B cell (primary cell): ENCODE data around the gene LIMD2. TPM values are rescaled to one million over a fixed set of nuclear protein-coding genes. Genes with fewer than 3 reads are reported as not detected.

Source experiments
- ATAC-seq: fragments of 200-7000 bp; cut with Tn5 transposase; one replicate; pipeline ENCODE4 v1.10.0; 2021; ENCODE audit warnings: low read depth, mild to moderate bottlenecking, moderate number of reproducible peaks, moderate library complexity
- CTCF ChIA-PET: fragments of 350-600 bp; sonication (Branson Sonifier 250); formaldehyde crosslinking; loops from one replicate; lab custom pipeline; 2021; ENCODE audit warnings: antibody characterized with exemption, inconsistent platforms; lab: Charles Lee
- POLR2A ChIA-PET: fragments of 350-600 bp; sonication (Branson Sonifier 250); formaldehyde crosslinking; loops from one replicate; lab custom pipeline; 2021; ENCODE audit warnings: antibody characterized with exemption; lab: Charles Lee
- DNase-seq: peaks from one replicate; pipeline ENCODE4 v3.0.0; 2013
- H2AFZ ChIP-seq: 2 replicates; pipeline ENCODE4 v1.6.1; 2012; ENCODE audit warnings: mild to moderate bottlenecking, low read depth, low read length; ENCODE audit not compliant: insufficient read depth, poor library complexity, severe bottlenecking
- H3K27ac ChIP-seq, 2 donors: 1 replicate in 1 of 2; 2 replicates in 1 of 2; pipeline ENCODE4 v1.5.1; 2012 to 2013; ENCODE audit warnings: low read length in 2 of 2, mild to moderate bottlenecking in 2 of 2, moderate library complexity in 1 of 2
- H3K27me3 ChIP-seq, 4 experiments: fragments of 200-600 bp in 1 of 4; sonication (generic) in 1 of 4; replicated peaks in 1 of 4; 1 replicate in 2 of 4; 2 replicates in 2 of 4; pipeline versions ENCODE4 v1.6.1 to v1.7.0; 2013 to 2016; ENCODE audit warnings: low read length in 3 of 4, mild to moderate bottlenecking in 2 of 4, mixed read lengths in 1 of 4, moderate library complexity in 1 of 4; ENCODE audit not compliant: insufficient read depth in 4 of 4, control insufficient read depth in 3 of 4; ENCODE audit errors: control extremely low read depth in 1 of 4
- H3K36me3 ChIP-seq, 2 experiments: replicated peaks in 1 of 2; 1 replicate in 1 of 2; 2 replicates in 1 of 2; pipeline versions ENCODE4 v1.6.1 to v1.7.1; 2013; ENCODE audit warnings: low read length in 1 of 2; ENCODE audit not compliant: insufficient read depth in 2 of 2, control insufficient read depth in 1 of 2; ENCODE audit errors: control extremely low read depth in 1 of 2, extremely low read depth in 1 of 2
- H3K4me1 ChIP-seq, 2 donors: fragments of 200-600 bp in 1 of 2; sonication (generic) in 1 of 2; 1 replicate in 1 of 2; 2 replicates in 1 of 2; pipeline versions ENCODE4 v1.5.1 to v1.6.1; 2013 to 2017; ENCODE audit warnings: low read length in 2 of 2; ENCODE audit not compliant: control insufficient read depth in 2 of 2, insufficient read depth in 2 of 2
- H3K4me2 ChIP-seq: replicated peaks from 2 replicates; pipeline ENCODE3; 2012; ENCODE audit warnings: mild to moderate bottlenecking, low read depth, low read length; ENCODE audit not compliant: poor library complexity, severe bottlenecking
- H3K4me3 ChIP-seq, 5 experiments: fragments of 200-600 bp in 1 of 5; sonication (generic) in 1 of 5; 1 replicate in 3 of 5; 2 replicates in 2 of 5; pipeline versions ENCODE4 v1.5.1 to v1.7.0; 2011 to 2016; ENCODE audit warnings: low read length in 4 of 5, mild to moderate bottlenecking in 4 of 5, low read depth in 2 of 5, control low read depth in 1 of 5, moderate library complexity in 1 of 5; ENCODE audit not compliant: insufficient read depth in 1 of 5; ENCODE audit errors: control extremely low read depth in 1 of 5, extremely low read depth in 1 of 5
- H3K79me2 ChIP-seq: fragments of 200-600 bp; sonication (generic); one replicate; pipeline ENCODE4 v1.6.0; 2016; ENCODE audit warnings: low read length; ENCODE audit not compliant: control insufficient read depth, insufficient read depth
- H3K9ac ChIP-seq: fragments of 200-600 bp; sonication (generic); 2 replicates; pipeline ENCODE4 v1.6.1; 2017; ENCODE audit warnings: mild to moderate bottlenecking, low read length, moderate library complexity
- H3K9me3 ChIP-seq, 3 donors: one replicate each; pipeline versions ENCODE4 v1.6.1 to v1.7.1; 2013; ENCODE audit warnings: low read length in 2 of 3; ENCODE audit not compliant: control insufficient read depth in 2 of 3, insufficient read depth in 1 of 3; ENCODE audit errors: control extremely low read depth in 1 of 3
- H4K20me1 ChIP-seq: 2 replicates; pipeline ENCODE4 v1.6.0; 2012; ENCODE audit warnings: mild to moderate bottlenecking, low read length; ENCODE audit not compliant: insufficient read depth, control insufficient read depth, poor library complexity, severe bottlenecking
- H3K27ac Mint-ChIP-seq: one replicate; pipeline ENCODE4 v1.8.0; 2021; ENCODE audit warnings: mixed read lengths
- H3K27me3 Mint-ChIP-seq: one replicate; pipeline ENCODE4 v1.8.0; 2021; ENCODE audit warnings: mixed read lengths
- H3K4me1 Mint-ChIP-seq: one replicate; pipeline ENCODE4 v1.8.0; 2021; ENCODE audit warnings: mixed read lengths
- H3K4me3 Mint-ChIP-seq: one replicate; pipeline ENCODE4 v1.8.0; 2021; ENCODE audit warnings: mixed read lengths
- H3K9me3 Mint-ChIP-seq: one replicate; pipeline ENCODE4 v1.8.0; 2022; ENCODE audit warnings: mixed read lengths; ENCODE audit not compliant: insufficient read depth
- CTCF ChIP-seq: fragments of 200-600 bp; IDR thresholded peaks from one replicate; pipeline ENCODE4 v1.8.0; 2022; ENCODE audit warnings: antibody characterized with exemption, mild to moderate bottlenecking
- EZH2 ChIP-seq: IDR thresholded peaks from 2 replicates; pipeline ENCODE4 v1.6.1; 2012; ENCODE audit warnings: borderline replicate concordance, low read depth, mild to moderate bottlenecking, moderate library complexity, low read length; ENCODE audit not compliant: insufficient read depth, poor library complexity, severe bottlenecking
- WGBS: methylation state at CpG from one replicate; pipeline ENCODE4 v1.1.5; 2013; ENCODE audit warnings: missing lambda C conversion rate; ENCODE audit not compliant: insufficient coverage; 5-methylcytosine and 5-hydroxymethylcytosine counted together
- intact Hi-C: fragments of 100-400 bp; cut with micrococcal nuclease; formaldehyde crosslinking; loops from one replicate; pipeline ENCODE4 v1.10.0; 2022
- polyA plus RNA-seq: library from polyadenylated mRNA; depleted of rRNA; stranded (reverse); fragments of >200 nt; gene quantifications from 2 replicates; pipeline ENCODE4 v1.2.3, GENCODE V29; 2012
- total RNA-seq, 2 donors: library from RNA; stranded (reverse); fragments of 120-200 nt in 1 of 2; gene quantifications; 1 replicate in 1 of 2; 2 replicates in 1 of 2; pipeline versions ENCODE4 v1.2.3 to v1.2.4, GENCODE V29; 2013 to 2022

Gene LIMD2
- total and polyA plus RNA-seq, 2 donors (not counting 1 experiment from before 2014, with no cell fraction given): 587 to 1,396 TPM

DNA sequence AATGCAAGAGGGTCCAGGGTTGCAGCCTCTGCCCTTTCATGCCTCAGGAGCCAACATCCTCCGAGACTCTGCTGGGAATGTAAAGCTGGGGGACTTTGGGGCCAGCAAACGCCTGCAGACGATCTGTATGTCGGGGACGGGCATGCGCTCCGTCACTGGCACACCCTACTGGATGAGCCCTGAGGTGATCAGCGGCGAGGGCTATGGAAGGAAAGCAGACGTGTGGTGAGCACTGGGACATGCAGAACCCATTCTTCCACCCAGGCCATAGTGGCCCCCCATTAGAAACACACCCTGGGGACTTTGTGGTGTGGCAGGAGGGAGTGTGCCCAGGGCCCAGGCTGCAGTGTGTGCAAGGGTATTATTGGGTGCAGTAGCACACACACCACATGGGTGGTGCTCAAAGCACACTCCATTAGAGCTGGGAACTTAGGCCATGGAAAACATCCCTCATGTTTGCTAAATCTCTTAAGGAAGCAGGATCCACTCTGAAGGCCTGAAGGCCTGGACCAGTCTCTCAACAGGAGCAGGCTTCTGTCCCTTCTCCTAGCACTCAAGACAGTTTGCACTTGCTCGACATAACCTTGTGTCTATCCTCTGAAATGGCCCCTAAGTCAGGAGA lies 7.6 kb downstream of the LIMD2 start:
- ChIA-PET POLR2A (interaction anchor here (1.1 kb wide), 1 partner anchor 9 kb away, joined by 3 read pairs; no protein-coding TSS in a partner anchor), CTCF (interaction anchor here (3.3 kb wide), 1 partner anchor 18 kb away, joined by 46 read pairs; no protein-coding TSS in a partner anchor)
- Histone ChIP-seq H3K27ac (peak overlapping the region in 1 of 2 donors; percentile 14), H4K20me1 (peaks cover 32% of the 10 kb centered on the region), H3K9ac (no peak overlapping the region), H3K4me1 (peaks cover 34 to 42% of the 10 kb centered on the region in 2 donors), H3K36me3 (peaks cover 1 to 72% of the 10 kb centered on the region in 2 experiments), H3K27me3 (no peaks in the 10 kb centered on the region), H3K9me3 (no peaks in the 10 kb centered on the region), H3K4me3 (no peak overlapping the region), H3K4me2 (no peak overlapping the region), H3K79me2 (peaks cover 19% of the 10 kb centered on the region), H2AFZ (no peak overlapping the region)
- WGBS: 95% methylated on average over 10 of the region's 11 CpGs
- ATAC-seq (no peak), DNase-seq (no peak)
- H3K4me1 Mint-ChIP-seq: peaks cover 44% of the 10 kb centered on the region
- peak overlapping the region; percentile 37 for H3K27ac Mint-ChIP-seq
- intact Hi-C loops: no loop called here
- H3K9me3 Mint-ChIP-seq: no peaks in the 10 kb centered on the region
- H3K27me3 Mint-ChIP-seq: no peaks in the 10 kb centered on the region
- H3K4me3 Mint-ChIP-seq: no peak overlapping the region
- TF ChIP-seq EZH2 (no peak), CTCF (no peak)

DNA sequence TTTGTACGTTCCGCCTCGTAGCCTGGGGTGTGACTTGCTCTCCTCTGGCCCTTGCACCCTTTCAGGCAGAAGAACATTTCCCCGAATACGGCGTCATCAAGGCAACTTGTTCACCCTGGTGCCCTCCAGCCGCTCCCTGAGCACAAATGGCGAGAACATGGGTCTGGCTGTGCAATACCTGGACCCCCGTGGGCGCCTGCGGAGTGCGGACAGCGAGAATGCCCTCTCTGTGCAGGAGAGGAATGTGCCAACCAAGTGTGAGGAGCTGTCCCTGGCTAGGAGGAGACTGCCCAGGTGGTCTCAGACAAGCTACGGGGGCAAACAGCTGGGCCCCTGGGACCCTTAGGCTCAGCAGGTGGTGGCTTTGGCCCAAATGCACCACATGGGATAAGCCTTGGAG lies 10.4 kb downstream of the LIMD2 start:
- Histone ChIP-seq H2AFZ (no peak overlapping the region), H3K9me3 (no peaks in the 10 kb centered on the region), H3K9ac (no peak overlapping the region), H3K4me1 (peaks cover 6 to 14% of the 10 kb centered on the region in 2 donors), H4K20me1 (peaks cover 4% of the 10 kb centered on the region), H3K36me3 (peaks cover 1 to 73% of the 10 kb centered on the region in 2 experiments), H3K27ac (no peak overlapping the region), H3K4me3 (no peak overlapping the region), H3K27me3 (no peaks in the 10 kb centered on the region), H3K4me2 (no peak overlapping the region), H3K79me2 (peaks cover 10% of the 10 kb centered on the region)
- peaks cover 16% of the 10 kb centered on the region for H3K4me1 Mint-ChIP-seq
- ChIA-PET POLR2A (no interaction called here), CTCF (interaction anchor here (1.2 kb wide), 1 partner anchor 43 kb away, joined by 3 read pairs; no protein-coding TSS in a partner anchor)
- no peak for ATAC-seq
- H3K27ac Mint-ChIP-seq: no peak overlapping the region
- no peak for DNase-seq
- H3K4me3 Mint-ChIP-seq: no peak overlapping the region
- intact Hi-C loops: no loop called here
- no peaks in the 10 kb centered on the region for H3K9me3 Mint-ChIP-seq
- no peaks in the 10 kb centered on the region for H3K27me3 Mint-ChIP-seq
- WGBS: 97% methylated on average over 14 of the region's 14 CpGs
- no peak for TF ChIP-seq CTCF
- TF ChIP-seq EZH2: no peak
